ENCODE measurements around the gene RAB10. TPM values are rescaled to one million over a fixed set of nuclear protein-coding genes. Genes with fewer than 3 reads are reported as not detected.

The RAB10 gene
- total and polyA plus RNA-seq, 8 donors, result 16.5 to 62.9 (median 37.8) TPM

GRCh38 chr2:26112201-26112600 lies 78.3 kb downstream of the RAB10 start:
- intact Hi-C loops (cut with DNase I), result no loop called here
- no peak overlapping the region for H3K27ac ChIP-seq
- peaks cover 0 to 20% (median 7%) of the 10 kb centered on the region in 3 donors for H3K36me3 ChIP-seq
- 93 to 95% methylated on average over 1 of the region's 1 CpG for WGBS, 2 donors
- no peak for TF ChIP-seq CTCF (IDR thresholded peaks at IDR 0.05)
- no peak for DNase-seq
- no peaks in the 10 kb centered on the region for H3K27me3 ChIP-seq
- ATAC-seq, result no peak
- peaks cover 0 to 4% (median 0%) of the 10 kb centered on the region in 3 donors for H3K4me1 ChIP-seq
- no peaks in the 10 kb centered on the region for H3K9me3 ChIP-seq
- FAIRE-seq, result no peak
- no peak overlapping the region for H3K4me3 ChIP-seq

- no peaks in the 10 kb centered on the region for H3K27me3 ChIP-seq
- H3K4me3 ChIP-seq, result no peak overlapping the region
- no peaks in the 10 kb centered on the region for H3K9me3 ChIP-seq
- DNase-seq (no peak), ATAC-seq (no peak), FAIRE-seq (no peak)
- H3K4me1 ChIP-seq, result peaks cover 0 to 2% (median 0%) of the 10 kb centered on the region in 3 donors
- WGBS, 2 donors, result 96 to 98% methylated on average over 2 of the region's 2 CpGs
- intact Hi-C loops (cut with DNase I), result no loop called here
- peaks cover 0 to 20% (median 7%) of the 10 kb centered on the region in 3 donors for H3K36me3 ChIP-seq
- TF ChIP-seq CTCF (IDR thresholded peaks at IDR 0.05), result no peak
- H3K27ac ChIP-seq, result no peak overlapping the region
These were observed 80.3 kb downstream of the RAB10 start for GRCh38 chr2:26114151-26114550.

- DNase-seq (no peak), FAIRE-seq (no peak), ATAC-seq (no peak)
- Histone ChIP-seq H3K27me3 (no peaks in the 10 kb centered on the region), H3K4me3 (no peak overlapping the region), H3K36me3 (no peaks in the 10 kb centered on the region), H3K4me1 (no peaks in the 10 kb centered on the region), H3K27ac (no peak overlapping the region), H3K9me3 (no peaks in the 10 kb centered on the region)
- intact Hi-C loops (cut with DNase I), result no loop called here
- no peak for TF ChIP-seq CTCF (IDR thresholded peaks at IDR 0.05)
- WGBS, 2 donors, result 83% methylated on average over 4 of the region's 4 CpGs
These were observed 84.8 kb downstream of the RAB10 start for GRCh38 chr2:26118682-26119081.

GRCh38 chr2:26119521-26119920 lies 85.6 kb downstream of the RAB10 start:
- ATAC-seq (no peak), DNase-seq (no peak), FAIRE-seq (no peak)
- no peaks in the 10 kb centered on the region for H3K27me3 ChIP-seq
- intact Hi-C loops (cut with DNase I), result no loop called here
- no peak for TF ChIP-seq CTCF (IDR thresholded peaks at IDR 0.05)
- no peak overlapping the region for H3K4me3 ChIP-seq
- H3K4me1 ChIP-seq, result no peaks in the 10 kb centered on the region
- H3K9me3 ChIP-seq, result no peaks in the 10 kb centered on the region
- 95 to 100% methylated on average over 1 of the region's 1 CpG for WGBS, 2 donors
- H3K36me3 ChIP-seq, result no peaks in the 10 kb centered on the region
- H3K27ac ChIP-seq, result no peak overlapping the region

GRCh38 chr2:26122630-26123029 lies 88.7 kb downstream of the RAB10 start:
- 73 to 87% methylated on average over 3 of the region's 3 CpGs for WGBS, 2 donors
- no peak for DNase-seq
- ATAC-seq, result no peak
- TF ChIP-seq CTCF (IDR thresholded peaks at IDR 0.05), result no peak
- FAIRE-seq, result no peak
- no peak overlapping the region for H3K4me3 ChIP-seq
- H3K36me3 ChIP-seq, result no peaks in the 10 kb centered on the region
- no peaks in the 10 kb centered on the region for H3K9me3 ChIP-seq
- no peaks in the 10 kb centered on the region for H3K4me1 ChIP-seq
- intact Hi-C loops (cut with DNase I), result no loop called here
- no peak overlapping the region for H3K27ac ChIP-seq
- H3K27me3 ChIP-seq, result no peaks in the 10 kb centered on the region
